HEK293 (cell line): ENCODE data around the gene AXL.
A peak's percentile ranks its signal among the peaks of the same experiment; 100 is the strongest.

ENCODE experiments used
- CTCF ChIA-PET: fragments of 350-600 bp; formaldehyde crosslinking; extraction: SDS; loops from one replicate; lab custom pipeline; 2021; ENCODE audit warnings: antibody characterized with exemption; lab: Yijun Ruan, JAX
- POLR2A ChIA-PET: fragments of 300-600 bp; formaldehyde crosslinking; extraction: SDS; loops from one replicate; lab custom pipeline; 2020; ENCODE audit warnings: antibody characterized with exemption, inconsistent platforms; lab: Yijun Ruan, JAX
- H3K27ac ChIP-seq: fragments of 200-500 bp; sonication (Bioruptor generic); 2 replicates; pipeline ENCODE4 v1.5.1; 2014; ENCODE audit warnings: low read depth, low read length, control low read depth, inconsistent platforms; ENCODE audit errors: extremely low read depth
- H3K36me3 ChIP-seq, 2 experiments: fragments of 200-500 bp in 1 of 2; sonication (Bioruptor generic) in 1 of 2; 1 replicate in 1 of 2; 2 replicates in 1 of 2; pipeline ENCODE4 v1.5.1; 2014 to 2017; ENCODE audit warnings: inconsistent platforms in 2 of 2, low read length in 2 of 2; ENCODE audit not compliant: control insufficient read depth in 2 of 2, insufficient read depth in 1 of 2
- H3K4me1 ChIP-seq: fragments of 200-500 bp; sonication (Bioruptor generic); 2 replicates; pipeline ENCODE4 v1.5.1; 2014; ENCODE audit warnings: mild to moderate bottlenecking, low read length, inconsistent platforms; ENCODE audit not compliant: control insufficient read depth, insufficient read depth
- H3K4me3 ChIP-seq: 2 replicates; pipeline ENCODE4 v1.5.1; 2011; ENCODE audit warnings: low read depth, mild to moderate bottlenecking, control low read depth, low read length, moderate library complexity
- H3K9me3 ChIP-seq: fragments of 200-500 bp; sonication (Bioruptor generic); 2 replicates; pipeline ENCODE4 v1.5.1; 2014; ENCODE audit warnings: low read depth, low read length, inconsistent platforms; ENCODE audit not compliant: control insufficient read depth, insufficient read depth
- EGR2 ChIP-seq: fragments of 450-650 bp; formaldehyde crosslinking; IDR thresholded peaks from 2 replicates; pipeline ENCODE4 v1.5.1; 2016; ENCODE audit warnings: low read depth, missing biosample characterization, missing genetic modification characterization
- GLIS1 ChIP-seq: fragments of 450-650 bp; formaldehyde crosslinking; IDR thresholded peaks from 2 replicates; pipeline ENCODE4 v1.5.1; 2016; ENCODE audit warnings: missing biosample characterization, missing genetic modification characterization
- KLF8 ChIP-seq: fragments of 450-650 bp; formaldehyde crosslinking; IDR thresholded peaks from 2 replicates; pipeline ENCODE4 v1.5.1; 2016; ENCODE audit warnings: missing biosample characterization, missing genetic modification characterization
- MYNN ChIP-seq: fragments of 450-650 bp; formaldehyde crosslinking; IDR thresholded peaks from 2 replicates; pipeline ENCODE4 v1.5.1; 2016; ENCODE audit warnings: missing biosample characterization, missing genetic modification characterization, borderline replicate concordance
- PRDM1 ChIP-seq: fragments of 450-650 bp; formaldehyde crosslinking; IDR thresholded peaks from 2 replicates; pipeline ENCODE4; 2016; ENCODE audit warnings: missing biosample characterization, missing genetic modification characterization
- SP2 ChIP-seq: fragments of 450-650 bp; formaldehyde crosslinking; IDR thresholded peaks from 2 replicates; pipeline ENCODE4 v1.5.1; 2016; ENCODE audit warnings: missing biosample characterization, missing genetic modification characterization
- ZEB2 ChIP-seq: fragments of 450-650 bp; formaldehyde crosslinking; IDR thresholded peaks from 2 replicates; pipeline ENCODE4 v1.5.1; 2016; ENCODE audit warnings: missing biosample characterization, missing genetic modification characterization
- ZFHX2 ChIP-seq: fragments of 450-650 bp; formaldehyde crosslinking; conservative IDR thresholded peaks from 2 replicates; pipeline ENCODE4 v1.5.1; 2016; ENCODE audit warnings: missing biosample characterization, missing genetic modification characterization
- ZFP69B ChIP-seq: fragments of 450-650 bp; formaldehyde crosslinking; IDR thresholded peaks from 2 replicates; pipeline ENCODE4 v1.5.1; 2016; ENCODE audit warnings: missing biosample characterization, missing genetic modification characterization
- ZNF132 ChIP-seq: fragments of 450-650 bp; formaldehyde crosslinking; IDR thresholded peaks from 2 replicates; pipeline ENCODE4 v1.5.1; 2017; ENCODE audit warnings: missing biosample characterization, missing genetic modification characterization, borderline replicate concordance
- ZNF155 ChIP-seq: fragments of 450-650 bp; formaldehyde crosslinking; IDR thresholded peaks from 2 replicates; pipeline ENCODE4 v1.5.1; 2016; ENCODE audit warnings: missing biosample characterization, missing genetic modification characterization
- ZNF302 ChIP-seq: fragments of 450-650 bp; formaldehyde crosslinking; IDR thresholded peaks from 2 replicates; pipeline ENCODE4 v1.5.1; 2016; ENCODE audit warnings: missing biosample characterization, missing genetic modification characterization, low read depth
- ZNF366 ChIP-seq: fragments of 450-650 bp; formaldehyde crosslinking; conservative IDR thresholded peaks from 2 replicates; pipeline ENCODE4 v1.5.1; 2016; ENCODE audit warnings: missing biosample characterization, missing genetic modification characterization
- ZNF510 ChIP-seq: fragments of 450-650 bp; formaldehyde crosslinking; IDR thresholded peaks from 2 replicates; pipeline ENCODE4 v1.5.1; 2018; ENCODE audit warnings: mild to moderate bottlenecking, missing genetic modification characterization, missing biosample characterization; ENCODE audit not compliant: insufficient replicate concordance
- ZNF658 ChIP-seq: fragments of 450-650 bp; formaldehyde crosslinking; IDR thresholded peaks from 2 replicates; pipeline ENCODE4; 2016; ENCODE audit warnings: missing biosample characterization, missing genetic modification characterization
- ZNF785 ChIP-seq: fragments of 450-650 bp; formaldehyde crosslinking; IDR thresholded peaks from 2 replicates; pipeline ENCODE4 v1.5.1; 2016; ENCODE audit warnings: missing biosample characterization, missing genetic modification characterization
- TF ChIP-seq, protein P1 (sequence below): fragments of 450-650 bp; formaldehyde crosslinking; IDR thresholded peaks from 2 replicates; pipeline ENCODE4 v1.5.1; 2017; ENCODE audit warnings: missing biosample characterization, missing genetic modification characterization
- TF ChIP-seq, protein P2 (sequence below): fragments of 450-650 bp; formaldehyde crosslinking; IDR thresholded peaks from 2 replicates; pipeline ENCODE4 v1.5.1; 2017; ENCODE audit warnings: missing biosample characterization, missing genetic modification characterization
- TF ChIP-seq, protein P3 (sequence below): fragments of 450-650 bp; formaldehyde crosslinking; IDR thresholded peaks from 2 replicates; pipeline ENCODE4 v1.5.1; 2016; ENCODE audit warnings: missing biosample characterization, missing genetic modification characterization
- TF ChIP-seq, protein P4 (sequence below): fragments of 450-650 bp; formaldehyde crosslinking; IDR thresholded peaks from 2 replicates; pipeline ENCODE4 v1.5.1; 2016; ENCODE audit warnings: missing biosample characterization, missing genetic modification characterization, low read depth
- TF ChIP-seq, protein P5 (sequence below): fragments of 450-650 bp; formaldehyde crosslinking; IDR thresholded peaks from 2 replicates; pipeline ENCODE4 v1.5.1; 2016; ENCODE audit warnings: missing biosample characterization, missing genetic modification characterization
- TF ChIP-seq, protein P6 (sequence below): fragments of 450-650 bp; formaldehyde crosslinking; IDR thresholded peaks from 2 replicates; pipeline ENCODE4 v1.5.1; 2017; ENCODE audit warnings: missing biosample characterization, missing genetic modification characterization

AXL gene

DNA sequence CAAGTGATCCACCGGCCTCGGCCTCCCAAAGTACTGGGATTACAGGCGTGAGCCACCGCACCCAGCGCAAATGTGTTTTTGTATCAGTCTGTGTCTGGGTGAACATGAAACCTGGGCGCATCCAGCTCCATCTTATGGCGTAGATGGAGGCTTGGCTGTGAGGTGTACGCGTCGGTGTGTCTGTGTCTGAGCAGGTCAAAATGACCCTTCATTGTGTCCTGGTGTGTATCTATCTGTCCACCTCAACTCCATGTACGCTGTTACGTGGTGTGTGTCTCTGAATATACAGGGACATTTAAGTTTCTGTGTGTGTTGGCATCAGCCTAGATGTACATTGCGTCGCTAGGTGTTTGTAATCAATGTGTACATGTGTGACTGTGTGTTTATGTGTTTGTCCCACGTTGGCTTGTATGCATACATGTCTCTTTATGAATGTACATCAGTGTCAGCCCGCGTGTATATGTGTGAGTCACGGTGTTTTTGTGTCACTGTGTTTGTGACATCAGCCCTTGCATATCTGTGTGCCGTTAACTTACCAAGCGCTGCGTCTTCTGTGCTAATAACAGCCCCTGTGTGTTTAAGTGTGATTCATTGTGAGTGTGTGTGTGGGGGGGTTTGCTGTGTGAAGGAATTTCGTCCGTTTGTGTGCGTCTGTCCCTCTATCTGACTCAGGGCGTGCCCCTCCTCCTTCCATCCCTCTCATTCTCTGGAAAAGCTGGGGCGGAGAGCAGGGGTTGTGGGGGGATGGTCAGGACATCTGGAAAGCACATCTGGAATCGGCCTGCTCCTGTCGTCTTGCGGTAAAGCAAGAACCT lies 6.4 kb downstream of the AXL start (continued):
- TF ChIP-seq SP2 (tag by site-specific recombination) (no peak; the same call in 1 of the 2 replicates), ZNF132 (tag by site-specific recombination) (no peak), ZNF658 (tag by site-specific recombination) (no peak), ZNF155 (no peak), ZEB2 (peak; percentile 76), ZNF785 (tag by site-specific recombination) (peak; percentile 16; the same call in 1 of the 2 replicates), GLIS1 (tag by site-specific recombination) (peak; percentile 35)
- TF ChIP-seq, protein P1, sequence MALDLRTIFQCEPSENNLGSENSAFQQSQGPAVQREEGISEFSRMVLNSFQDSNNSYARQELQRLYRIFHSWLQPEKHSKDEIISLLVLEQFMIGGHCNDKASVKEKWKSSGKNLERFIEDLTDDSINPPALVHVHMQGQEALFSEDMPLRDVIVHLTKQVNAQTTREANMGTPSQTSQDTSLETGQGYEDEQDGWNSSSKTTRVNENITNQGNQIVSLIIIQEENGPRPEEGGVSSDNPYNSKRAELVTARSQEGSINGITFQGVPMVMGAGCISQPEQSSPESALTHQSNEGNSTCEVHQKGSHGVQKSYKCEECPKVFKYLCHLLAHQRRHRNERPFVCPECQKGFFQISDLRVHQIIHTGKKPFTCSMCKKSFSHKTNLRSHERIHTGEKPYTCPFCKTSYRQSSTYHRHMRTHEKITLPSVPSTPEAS = peak; percentile 90
- TF ChIP-seq, protein P2, sequence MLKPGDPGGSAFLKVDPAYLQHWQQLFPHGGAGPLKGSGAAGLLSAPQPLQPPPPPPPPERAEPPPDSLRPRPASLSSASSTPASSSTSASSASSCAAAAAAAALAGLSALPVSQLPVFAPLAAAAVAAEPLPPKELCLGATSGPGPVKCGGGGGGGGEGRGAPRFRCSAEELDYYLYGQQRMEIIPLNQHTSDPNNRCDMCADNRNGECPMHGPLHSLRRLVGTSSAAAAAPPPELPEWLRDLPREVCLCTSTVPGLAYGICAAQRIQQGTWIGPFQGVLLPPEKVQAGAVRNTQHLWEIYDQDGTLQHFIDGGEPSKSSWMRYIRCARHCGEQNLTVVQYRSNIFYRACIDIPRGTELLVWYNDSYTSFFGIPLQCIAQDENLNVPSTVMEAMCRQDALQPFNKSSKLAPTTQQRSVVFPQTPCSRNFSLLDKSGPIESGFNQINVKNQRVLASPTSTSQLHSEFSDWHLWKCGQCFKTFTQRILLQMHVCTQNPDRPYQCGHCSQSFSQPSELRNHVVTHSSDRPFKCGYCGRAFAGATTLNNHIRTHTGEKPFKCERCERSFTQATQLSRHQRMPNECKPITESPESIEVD (tag by site-specific recombination) = no peak
- TF ChIP-seq, all 188 proteins: peak for 41

DNA sequence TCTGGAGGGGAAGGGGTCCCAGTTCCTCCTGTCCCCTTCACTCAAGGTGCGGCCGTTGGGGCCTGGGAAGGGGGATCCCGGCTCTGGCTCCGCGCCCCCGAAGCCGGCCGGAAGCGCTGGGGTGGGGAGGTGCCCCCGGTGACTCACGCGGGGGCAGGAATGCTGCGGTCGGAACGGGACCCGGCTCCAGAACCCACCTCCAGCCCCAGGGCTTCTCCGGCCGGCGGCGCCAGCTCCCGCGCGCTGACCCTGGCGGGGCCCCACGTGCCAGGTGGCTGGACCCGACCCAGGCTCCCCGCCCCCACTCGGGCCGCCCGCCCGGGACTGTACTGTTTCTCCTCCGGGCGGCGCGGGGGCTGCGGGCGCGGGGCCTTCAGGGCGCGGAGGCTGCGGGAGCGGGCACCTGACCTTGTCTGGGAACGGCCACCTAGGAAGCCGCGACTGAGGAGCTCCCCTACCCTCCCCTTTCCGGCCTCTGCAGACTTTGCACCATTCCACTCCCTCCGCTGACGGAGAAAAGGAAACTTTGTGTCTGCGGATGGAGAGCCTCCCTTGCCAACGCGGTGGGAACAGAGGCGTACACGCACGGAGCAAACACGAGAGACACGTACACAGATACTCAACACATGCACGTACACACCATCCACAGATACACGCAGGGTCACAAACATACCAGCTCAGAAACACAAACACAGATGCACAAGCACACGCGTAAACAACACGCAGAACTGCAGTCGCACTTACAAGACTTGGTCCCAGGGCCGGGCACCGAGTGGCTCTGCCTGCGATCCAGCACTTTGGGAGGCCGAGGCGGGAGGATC lies 7.2 kb downstream of the AXL start:
- H3K9me3 ChIP-seq = no peaks in the 10 kb centered on the region
- H3K4me1 ChIP-seq = peaks cover 3% of the 10 kb centered on the region; the same call in 1 of the 2 replicates
- H3K36me3 ChIP-seq = no peaks in the 10 kb centered on the region
- H3K27ac ChIP-seq = peak overlapping the region; percentile 38; the same call in 1 of the 2 replicates
- ChIA-PET CTCF (interaction anchor here (0.6 to 2.5 kb wide), 8 partner anchors 22 to 966 kb away, joined by 3 to 10 read pairs (median 4); no protein-coding TSS in a partner anchor), POLR2A (interaction anchor here (0.6 to 1.7 kb wide), 7 partner anchors 8 to 476 kb away, joined by 3 to 28 read pairs (median 5); partner anchors contain the start of genes ACTMAP, HNRNPUL1 and RAB4B)
- peak overlapping the region; percentile 33 for H3K4me3 ChIP-seq
- TF ChIP-seq, protein P3, sequence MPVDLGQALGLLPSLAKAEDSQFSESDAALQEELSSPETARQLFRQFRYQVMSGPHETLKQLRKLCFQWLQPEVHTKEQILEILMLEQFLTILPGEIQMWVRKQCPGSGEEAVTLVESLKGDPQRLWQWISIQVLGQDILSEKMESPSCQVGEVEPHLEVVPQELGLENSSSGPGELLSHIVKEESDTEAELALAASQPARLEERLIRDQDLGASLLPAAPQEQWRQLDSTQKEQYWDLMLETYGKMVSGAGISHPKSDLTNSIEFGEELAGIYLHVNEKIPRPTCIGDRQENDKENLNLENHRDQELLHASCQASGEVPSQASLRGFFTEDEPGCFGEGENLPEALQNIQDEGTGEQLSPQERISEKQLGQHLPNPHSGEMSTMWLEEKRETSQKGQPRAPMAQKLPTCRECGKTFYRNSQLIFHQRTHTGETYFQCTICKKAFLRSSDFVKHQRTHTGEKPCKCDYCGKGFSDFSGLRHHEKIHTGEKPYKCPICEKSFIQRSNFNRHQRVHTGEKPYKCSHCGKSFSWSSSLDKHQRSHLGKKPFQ (tag by site-specific recombination) = 0 out of 2 replicates have a peak, but pooled peaks have one; percentile 26
- TF ChIP-seq PRDM1 (tag by site-specific recombination) (no peak), ZFHX2 (tag by site-specific recombination) (peak; percentile 94), ZNF510 (tag by site-specific recombination) (no peak), EGR2 (tag by site-specific recombination) (peak; percentile 78), ZFP69B (no peak), ZNF302 (no peak), ZNF366 (tag by site-specific recombination) (0 out of 2 replicates have a peak, but pooled peaks have one; percentile 16), ZEB2 (0 out of 2 replicates have a peak, but pooled peaks have one; percentile 70), KLF8 (tag by site-specific recombination) (peak; percentile 81; the same call in 1 of the 2 replicates), MYNN (no peak)
- TF ChIP-seq, protein P4, sequence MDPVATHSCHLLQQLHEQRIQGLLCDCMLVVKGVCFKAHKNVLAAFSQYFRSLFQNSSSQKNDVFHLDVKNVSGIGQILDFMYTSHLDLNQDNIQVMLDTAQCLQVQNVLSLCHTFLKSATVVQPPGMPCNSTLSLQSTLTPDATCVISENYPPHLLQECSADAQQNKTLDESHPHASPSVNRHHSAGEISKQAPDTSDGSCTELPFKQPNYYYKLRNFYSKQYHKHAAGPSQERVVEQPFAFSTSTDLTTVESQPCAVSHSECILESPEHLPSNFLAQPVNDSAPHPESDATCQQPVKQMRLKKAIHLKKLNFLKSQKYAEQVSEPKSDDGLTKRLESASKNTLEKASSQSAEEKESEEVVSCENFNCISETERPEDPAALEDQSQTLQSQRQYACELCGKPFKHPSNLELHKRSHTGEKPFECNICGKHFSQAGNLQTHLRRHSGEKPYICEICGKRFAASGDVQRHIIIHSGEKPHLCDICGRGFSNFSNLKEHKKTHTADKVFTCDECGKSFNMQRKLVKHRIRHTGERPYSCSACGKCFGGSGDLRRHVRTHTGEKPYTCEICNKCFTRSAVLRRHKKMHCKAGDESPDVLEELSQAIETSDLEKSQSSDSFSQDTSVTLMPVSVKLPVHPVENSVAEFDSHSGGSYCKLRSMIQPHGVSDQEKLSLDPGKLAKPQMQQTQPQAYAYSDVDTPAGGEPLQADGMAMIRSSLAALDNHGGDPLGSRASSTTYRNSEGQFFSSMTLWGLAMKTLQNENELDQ (tag by site-specific recombination) = no peak
- TF ChIP-seq, protein P5, sequence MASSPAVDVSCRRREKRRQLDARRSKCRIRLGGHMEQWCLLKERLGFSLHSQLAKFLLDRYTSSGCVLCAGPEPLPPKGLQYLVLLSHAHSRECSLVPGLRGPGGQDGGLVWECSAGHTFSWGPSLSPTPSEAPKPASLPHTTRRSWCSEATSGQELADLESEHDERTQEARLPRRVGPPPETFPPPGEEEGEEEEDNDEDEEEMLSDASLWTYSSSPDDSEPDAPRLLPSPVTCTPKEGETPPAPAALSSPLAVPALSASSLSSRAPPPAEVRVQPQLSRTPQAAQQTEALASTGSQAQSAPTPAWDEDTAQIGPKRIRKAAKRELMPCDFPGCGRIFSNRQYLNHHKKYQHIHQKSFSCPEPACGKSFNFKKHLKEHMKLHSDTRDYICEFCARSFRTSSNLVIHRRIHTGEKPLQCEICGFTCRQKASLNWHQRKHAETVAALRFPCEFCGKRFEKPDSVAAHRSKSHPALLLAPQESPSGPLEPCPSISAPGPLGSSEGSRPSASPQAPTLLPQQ (tag by site-specific recombination) = peak; percentile 64; the same call in 1 of the 2 replicates
- TF ChIP-seq, protein P6, sequence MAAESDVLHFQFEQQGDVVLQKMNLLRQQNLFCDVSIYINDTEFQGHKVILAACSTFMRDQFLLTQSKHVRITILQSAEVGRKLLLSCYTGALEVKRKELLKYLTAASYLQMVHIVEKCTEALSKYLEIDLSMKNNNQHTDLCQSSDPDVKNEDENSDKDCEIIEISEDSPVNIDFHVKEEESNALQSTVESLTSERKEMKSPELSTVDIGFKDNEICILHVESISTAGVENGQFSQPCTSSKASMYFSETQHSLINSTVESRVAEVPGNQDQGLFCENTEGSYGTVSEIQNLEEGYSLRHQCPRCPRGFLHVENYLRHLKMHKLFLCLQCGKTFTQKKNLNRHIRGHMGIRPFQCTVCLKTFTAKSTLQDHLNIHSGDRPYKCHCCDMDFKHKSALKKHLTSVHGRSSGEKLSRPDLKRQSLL (tag by site-specific recombination) = peak; percentile 88
